B cell (primary cell): ENCODE results near the gene HPCAL4. TPM values are rescaled to one million over a fixed set of nuclear protein-coding genes. Genes with fewer than 3 reads are reported as not detected.

Experiments
- ATAC-seq: fragments of 200-7000 bp; cut with Tn5 transposase; one replicate; pipeline ENCODE4 v1.10.0; 2021; ENCODE audit warnings: low read depth, mild to moderate bottlenecking, moderate number of reproducible peaks, moderate library complexity
- CTCF ChIA-PET: fragments of 350-600 bp; sonication (Branson Sonifier 250); formaldehyde crosslinking; loops from one replicate; lab custom pipeline; 2021; ENCODE audit warnings: antibody characterized with exemption, inconsistent platforms; lab: Charles Lee
- POLR2A ChIA-PET: fragments of 350-600 bp; sonication (Branson Sonifier 250); formaldehyde crosslinking; loops from one replicate; lab custom pipeline; 2021; ENCODE audit warnings: antibody characterized with exemption; lab: Charles Lee
- DNase-seq: peaks from one replicate; pipeline ENCODE4 v3.0.0; 2013
- H2AFZ ChIP-seq: 2 replicates; pipeline ENCODE4 v1.6.1; 2012; ENCODE audit warnings: mild to moderate bottlenecking, low read depth, low read length; ENCODE audit not compliant: insufficient read depth, poor library complexity, severe bottlenecking
- H3K27ac ChIP-seq, 2 donors: 1 replicate in 1 of 2; 2 replicates in 1 of 2; pipeline ENCODE4 v1.5.1; 2012 to 2013; ENCODE audit warnings: low read length in 2 of 2, mild to moderate bottlenecking in 2 of 2, moderate library complexity in 1 of 2
- H3K27me3 ChIP-seq, 4 experiments: fragments of 200-600 bp in 1 of 4; sonication (generic) in 1 of 4; replicated peaks in 1 of 4; 1 replicate in 2 of 4; 2 replicates in 2 of 4; pipeline versions ENCODE4 v1.6.1 to v1.7.0; 2013 to 2016; ENCODE audit warnings: low read length in 3 of 4, mild to moderate bottlenecking in 2 of 4, mixed read lengths in 1 of 4, moderate library complexity in 1 of 4; ENCODE audit not compliant: insufficient read depth in 4 of 4, control insufficient read depth in 3 of 4; ENCODE audit errors: control extremely low read depth in 1 of 4
- H3K36me3 ChIP-seq, 2 experiments: replicated peaks in 1 of 2; 1 replicate in 1 of 2; 2 replicates in 1 of 2; pipeline versions ENCODE4 v1.6.1 to v1.7.1; 2013; ENCODE audit warnings: low read length in 1 of 2; ENCODE audit not compliant: insufficient read depth in 2 of 2, control insufficient read depth in 1 of 2; ENCODE audit errors: control extremely low read depth in 1 of 2, extremely low read depth in 1 of 2
- H3K4me1 ChIP-seq, 2 donors: fragments of 200-600 bp in 1 of 2; sonication (generic) in 1 of 2; 1 replicate in 1 of 2; 2 replicates in 1 of 2; pipeline versions ENCODE4 v1.5.1 to v1.6.1; 2013 to 2017; ENCODE audit warnings: low read length in 2 of 2; ENCODE audit not compliant: control insufficient read depth in 2 of 2, insufficient read depth in 2 of 2
- H3K4me2 ChIP-seq: replicated peaks from 2 replicates; pipeline ENCODE3; 2012; ENCODE audit warnings: mild to moderate bottlenecking, low read depth, low read length; ENCODE audit not compliant: poor library complexity, severe bottlenecking
- H3K4me3 ChIP-seq, 5 experiments: fragments of 200-600 bp in 1 of 5; sonication (generic) in 1 of 5; 1 replicate in 3 of 5; 2 replicates in 2 of 5; pipeline versions ENCODE4 v1.5.1 to v1.7.0; 2011 to 2016; ENCODE audit warnings: low read length in 4 of 5, mild to moderate bottlenecking in 4 of 5, low read depth in 2 of 5, control low read depth in 1 of 5, moderate library complexity in 1 of 5; ENCODE audit not compliant: insufficient read depth in 1 of 5; ENCODE audit errors: control extremely low read depth in 1 of 5, extremely low read depth in 1 of 5
- H3K79me2 ChIP-seq: fragments of 200-600 bp; sonication (generic); one replicate; pipeline ENCODE4 v1.6.0; 2016; ENCODE audit warnings: low read length; ENCODE audit not compliant: control insufficient read depth, insufficient read depth
- H3K9ac ChIP-seq: fragments of 200-600 bp; sonication (generic); 2 replicates; pipeline ENCODE4 v1.6.1; 2017; ENCODE audit warnings: mild to moderate bottlenecking, low read length, moderate library complexity
- H3K9me3 ChIP-seq, 3 donors: one replicate each; pipeline versions ENCODE4 v1.6.1 to v1.7.1; 2013; ENCODE audit warnings: low read length in 2 of 3; ENCODE audit not compliant: control insufficient read depth in 2 of 3, insufficient read depth in 1 of 3; ENCODE audit errors: control extremely low read depth in 1 of 3
- H4K20me1 ChIP-seq: 2 replicates; pipeline ENCODE4 v1.6.0; 2012; ENCODE audit warnings: mild to moderate bottlenecking, low read length; ENCODE audit not compliant: insufficient read depth, control insufficient read depth, poor library complexity, severe bottlenecking
- H3K27ac Mint-ChIP-seq: one replicate; pipeline ENCODE4 v1.8.0; 2021; ENCODE audit warnings: mixed read lengths
- H3K27me3 Mint-ChIP-seq: one replicate; pipeline ENCODE4 v1.8.0; 2021; ENCODE audit warnings: mixed read lengths
- H3K4me1 Mint-ChIP-seq: one replicate; pipeline ENCODE4 v1.8.0; 2021; ENCODE audit warnings: mixed read lengths
- H3K4me3 Mint-ChIP-seq: one replicate; pipeline ENCODE4 v1.8.0; 2021; ENCODE audit warnings: mixed read lengths
- H3K9me3 Mint-ChIP-seq: one replicate; pipeline ENCODE4 v1.8.0; 2022; ENCODE audit warnings: mixed read lengths; ENCODE audit not compliant: insufficient read depth
- CTCF ChIP-seq: fragments of 200-600 bp; IDR thresholded peaks from one replicate; pipeline ENCODE4 v1.8.0; 2022; ENCODE audit warnings: antibody characterized with exemption, mild to moderate bottlenecking
- EZH2 ChIP-seq: IDR thresholded peaks from 2 replicates; pipeline ENCODE4 v1.6.1; 2012; ENCODE audit warnings: borderline replicate concordance, low read depth, mild to moderate bottlenecking, moderate library complexity, low read length; ENCODE audit not compliant: insufficient read depth, poor library complexity, severe bottlenecking
- WGBS: methylation state at CpG from one replicate; pipeline ENCODE4 v1.1.5; 2013; ENCODE audit warnings: missing lambda C conversion rate; ENCODE audit not compliant: insufficient coverage; 5-methylcytosine and 5-hydroxymethylcytosine counted together
- intact Hi-C: fragments of 100-400 bp; cut with micrococcal nuclease; formaldehyde crosslinking; loops from one replicate; pipeline ENCODE4 v1.10.0; 2022
- polyA plus RNA-seq: library from polyadenylated mRNA; depleted of rRNA; stranded (reverse); fragments of >200 nt; gene quantifications from 2 replicates; pipeline ENCODE4 v1.2.3, GENCODE V29; 2012
- total RNA-seq, 2 donors: library from RNA; stranded (reverse); fragments of 120-200 nt in 1 of 2; gene quantifications; 1 replicate in 1 of 2; 2 replicates in 1 of 2; pipeline versions ENCODE4 v1.2.3 to v1.2.4, GENCODE V29; 2013 to 2022

Gene HPCAL4
- total and polyA plus RNA-seq, 2 donors (not counting 1 experiment from before 2014, with no cell fraction given) = not detected

- Mint-ChIP-seq H3K4me1 (peaks cover 2% of the 10 kb centered on the region), H3K27ac (no peak overlapping the region), H3K9me3 (no peaks in the 10 kb centered on the region), H3K4me3 (no peak overlapping the region), H3K27me3 (peaks cover 14% of the 10 kb centered on the region)
- Histone ChIP-seq H3K9me3 (no peaks in the 10 kb centered on the region), H4K20me1 (no peaks in the 10 kb centered on the region), H3K4me1 (peaks cover 4 to 5% of the 10 kb centered on the region in 2 donors), H3K4me2 (no peak overlapping the region), H3K27me3 (peaks cover 0 to 7% (median 6%) of the 10 kb centered on the region in 4 experiments), H3K4me3 (no peak overlapping the region), H3K79me2 (no peaks in the 10 kb centered on the region), H3K36me3 (no peaks in the 10 kb centered on the region), H2AFZ (no peak overlapping the region), H3K27ac (no peak overlapping the region), H3K9ac (no peak overlapping the region)
- WGBS = 100% methylated on average over 1 of the region's 2 CpGs
- TF ChIP-seq CTCF (no peak), EZH2 (no peak)
- CTCF ChIA-PET = interaction anchor here (1.2 to 11.2 kb wide), 7 partner anchors 8 to 45 kb away, joined by 3 to 190 read pairs (median 8); partner anchors contain the start of gene NT5C1A
- DNase-seq = no peak
- POLR2A ChIA-PET = no interaction called here
- intact Hi-C loops = loop anchor here (2.0 kb wide), 2 partner anchors 68 to 554 kb away; no protein-coding TSS in a partner anchor
- no peak for ATAC-seq
Observed at GRCh38 chr1:39652554-39652953, 38.7 kb downstream of the HPCAL4 start.

GRCh38 chr1:39652105-39652504 lies 39.1 kb downstream of the HPCAL4 start:
- ChIA-PET CTCF (interaction anchor here (1.2 to 11.2 kb wide), 6 partner anchors 8 to 45 kb away, joined by 3 to 190 read pairs (median 9); partner anchors contain the start of gene NT5C1A), POLR2A (no interaction called here)
- WGBS = 95% methylated on average over 3 of the region's 6 CpGs
- H3K27me3 Mint-ChIP-seq = peaks cover 18% of the 10 kb centered on the region
- Histone ChIP-seq H3K27me3 (peaks cover 0 to 7% (median 6%) of the 10 kb centered on the region in 4 experiments), H2AFZ (no peak overlapping the region), H3K9ac (no peak overlapping the region), H4K20me1 (no peaks in the 10 kb centered on the region), H3K36me3 (no peaks in the 10 kb centered on the region), H3K4me1 (peaks cover 4 to 5% of the 10 kb centered on the region in 2 donors), H3K4me2 (no peak overlapping the region), H3K4me3 (no peak overlapping the region), H3K27ac (no peak overlapping the region), H3K79me2 (no peaks in the 10 kb centered on the region), H3K9me3 (no peaks in the 10 kb centered on the region)
- ATAC-seq (no peak), DNase-seq (no peak)
- H3K27ac Mint-ChIP-seq = no peak overlapping the region
- peaks cover 2% of the 10 kb centered on the region for H3K4me1 Mint-ChIP-seq
- TF ChIP-seq EZH2 = no peak
- no peak for TF ChIP-seq CTCF
- no peaks in the 10 kb centered on the region for H3K9me3 Mint-ChIP-seq
- intact Hi-C loops = loop anchor here (2.0 kb wide), 2 partner anchors 69 to 553 kb away; no protein-coding TSS in a partner anchor
- no peak overlapping the region for H3K4me3 Mint-ChIP-seq
